ENCODE data around the gene PLEKHJ1. TPM values are rescaled to one million over a fixed set of nuclear protein-coding genes. Genes with fewer than 3 reads are reported as not detected.

Gene PLEKHJ1
- total and polyA plus RNA-seq, 9 of the 15 experiments (the other 6 are each of a cell fraction or from before 2014, with no cell fraction given) = 1.5 to 188 (median 63.9) TPM

DNA sequence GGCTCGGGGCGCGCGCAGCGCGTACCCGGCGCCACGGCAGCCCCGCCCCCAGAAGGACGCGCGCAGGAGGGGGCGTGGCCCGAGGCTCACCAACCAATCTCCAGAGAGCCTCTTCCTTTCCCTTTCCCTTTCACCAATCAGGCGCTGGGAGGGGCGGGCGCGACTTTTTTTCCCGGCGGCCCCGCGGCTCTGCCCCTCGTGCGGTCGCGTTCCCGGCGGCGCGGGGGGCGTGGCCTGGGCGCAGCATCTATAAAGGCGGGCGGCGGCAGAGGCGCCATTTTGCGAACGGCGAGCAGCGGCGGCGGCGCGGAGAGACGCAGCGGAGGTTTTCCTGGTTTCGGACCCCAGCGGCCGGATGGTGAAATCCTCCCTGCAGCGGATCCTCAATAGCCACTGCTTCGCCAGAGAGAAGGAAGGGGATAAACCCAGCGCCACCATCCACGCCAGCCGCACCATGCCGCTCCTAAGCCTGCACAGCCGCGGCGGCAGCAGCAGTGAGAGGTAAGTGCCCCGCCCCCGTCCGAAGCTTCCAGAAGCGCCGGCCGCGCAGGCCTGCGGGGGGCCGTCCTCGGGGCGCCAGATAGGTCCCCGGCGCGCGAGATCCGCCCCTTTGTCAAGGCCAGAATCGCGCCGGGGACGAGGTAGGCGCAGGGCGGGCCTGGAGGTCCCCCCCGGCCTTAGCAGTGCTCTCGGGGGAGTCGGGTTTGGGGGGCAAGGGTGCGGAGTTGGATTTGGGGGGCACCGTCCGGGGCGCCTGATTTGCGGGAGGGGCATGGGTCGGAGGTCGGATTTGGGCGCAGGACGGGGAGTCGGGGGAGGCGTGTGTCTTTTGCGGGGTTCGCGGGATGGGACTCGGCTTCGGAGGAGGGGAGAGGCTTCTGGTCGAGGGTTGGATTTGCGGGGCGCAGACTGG is 33.4 kb upstream of the PLEKHJ1 start (continued):
- TF ChIP-seq SMAD4 (CRISPR knock-in tag; conservative IDR thresholded peaks at IDR 0.05) (peak; percentile 69), ZNF232 (CRISPR knock-in tag; IDR thresholded peaks at IDR 0.05) (0 out of 2 replicates have a peak, but pooled peaks have one; percentile 55), SRSF7 (optimal IDR thresholded peaks at IDR 0.05; ENCODE audit: low read depth, low read length) (no peak), KLF10 (CRISPR knock-in tag; IDR thresholded peaks at IDR 0.05) (no peak), PRMT5 (CRISPR knock-in tag; IDR thresholded peaks at IDR 0.05) (peak; percentile 39), NR3C1 (CRISPR knock-in tag; IDR thresholded peaks at IDR 0.05) (no peak), PTBP1 (IDR thresholded peaks at IDR 0.05; ENCODE audit: low read depth, low read length) (no peak), YBX1 (IDR thresholded peaks at IDR 0.05) (no peak), FIP1L1 (IDR thresholded peaks at IDR 0.05; ENCODE audit: low read depth, low read length, poor library complexity, severe bottlenecking) (peak; percentile 71), PREB (CRISPR knock-in tag; IDR thresholded peaks at IDR 0.05) (no peak), ZKSCAN3 (CRISPR knock-in tag; IDR thresholded peaks at IDR 0.05) (no peak), STAT6 (CRISPR knock-in tag; IDR thresholded peaks at IDR 0.05) (no peak), ZEB2 (IDR thresholded peaks at IDR 0.05) (no peak), NRF1 (conservative IDR thresholded peaks at IDR 0.05 in 1 of 2, IDR thresholded peaks at IDR 0.05 in 1 of 2) (peak; percentile 86 to 88), ESRRB (CRISPR knock-in tag; IDR thresholded peaks at IDR 0.05; ENCODE audit: borderline replicate concordance) (no peak), RBM25 (IDR thresholded peaks at IDR 0.05; ENCODE audit: low read depth, low read length, severe bottlenecking) (peak; percentile 99), PHTF2 (CRISPR knock-in tag; IDR thresholded peaks at IDR 0.05) (no peak), BHLHE40 (IDR thresholded peaks at IDR 0.05; ENCODE audit: low read length) (peak; percentile 91)
- TF ChIP-seq, protein P1, sequence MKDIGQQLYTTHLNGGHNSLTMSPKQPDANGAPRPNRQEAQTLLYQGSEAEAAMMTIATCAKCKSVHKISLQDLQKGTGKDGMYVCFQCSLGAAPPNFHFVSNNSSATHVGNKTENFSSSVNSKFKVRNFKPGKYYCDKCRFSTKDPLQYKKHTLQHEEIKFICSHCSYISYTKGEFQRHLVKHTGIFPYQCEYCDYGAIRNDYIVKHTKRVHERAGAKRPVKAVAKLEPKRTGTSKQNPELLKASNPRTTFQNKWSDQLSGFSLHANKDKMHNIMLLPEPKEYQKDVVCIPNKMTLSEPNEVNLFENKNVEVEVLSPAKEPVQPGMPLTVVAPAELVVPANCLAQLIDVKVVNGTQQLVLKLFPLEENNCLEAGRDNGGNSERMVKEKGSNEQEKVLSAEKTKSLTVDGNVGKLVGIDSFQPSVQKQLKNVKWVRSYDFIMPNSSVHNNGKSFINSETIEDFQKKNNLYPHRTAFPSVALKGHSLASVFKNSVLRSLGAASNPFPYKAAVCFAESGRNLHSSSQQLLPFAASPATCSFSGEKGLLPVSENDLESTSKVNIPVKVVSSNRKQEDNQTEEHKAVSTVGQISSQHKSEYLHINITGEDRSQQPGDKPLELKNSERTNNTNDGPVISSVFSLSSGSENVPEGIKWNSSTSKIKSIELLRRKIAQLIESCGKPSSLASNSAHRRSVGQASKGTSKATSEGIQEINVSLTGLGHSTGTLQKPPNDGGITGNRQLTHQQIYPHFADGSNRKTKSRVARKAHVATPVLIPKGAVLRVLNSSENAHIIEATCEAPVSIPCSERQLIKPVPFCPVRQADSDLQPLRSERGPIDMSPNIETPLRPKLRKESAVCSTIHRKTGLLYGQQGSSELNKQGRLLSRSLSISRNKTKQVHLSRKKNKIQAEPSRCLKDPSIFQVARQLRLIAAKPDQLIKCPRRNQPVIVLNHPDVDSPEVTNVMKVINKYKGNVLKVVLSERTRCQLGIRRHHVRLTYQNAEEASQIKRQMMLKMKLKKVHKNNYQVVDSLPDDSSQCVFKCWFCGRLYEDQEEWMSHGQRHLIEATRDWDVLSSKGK (CRISPR knock-in tag; IDR thresholded peaks at IDR 0.05) = no peak
- TF ChIP-seq, protein P2, sequence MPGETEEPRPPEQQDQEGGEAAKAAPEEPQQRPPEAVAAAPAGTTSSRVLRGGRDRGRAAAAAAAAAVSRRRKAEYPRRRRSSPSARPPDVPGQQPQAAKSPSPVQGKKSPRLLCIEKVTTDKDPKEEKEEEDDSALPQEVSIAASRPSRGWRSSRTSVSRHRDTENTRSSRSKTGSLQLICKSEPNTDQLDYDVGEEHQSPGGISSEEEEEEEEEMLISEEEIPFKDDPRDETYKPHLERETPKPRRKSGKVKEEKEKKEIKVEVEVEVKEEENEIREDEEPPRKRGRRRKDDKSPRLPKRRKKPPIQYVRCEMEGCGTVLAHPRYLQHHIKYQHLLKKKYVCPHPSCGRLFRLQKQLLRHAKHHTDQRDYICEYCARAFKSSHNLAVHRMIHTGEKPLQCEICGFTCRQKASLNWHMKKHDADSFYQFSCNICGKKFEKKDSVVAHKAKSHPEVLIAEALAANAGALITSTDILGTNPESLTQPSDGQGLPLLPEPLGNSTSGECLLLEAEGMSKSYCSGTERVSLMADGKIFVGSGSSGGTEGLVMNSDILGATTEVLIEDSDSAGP (CRISPR knock-in tag; IDR thresholded peaks at IDR 0.05) = no peak

Measured in K562 (cell line).